MV-4-11 (cell line): ENCODE measurements around the gene NCL.
"Not testable (repeated sequence)": the region's sequence is repeated elsewhere in the genome, so short reads cannot be mapped to it uniquely, and the experiment has no call there.

Source experiments
- DNase-seq: peaks from one replicate; lab custom pipeline; 2025; lab: John Stamatoyannopoulos, UW

NCL gene

GRCh38 chr2:231405601-231406367 lies 58.5 kb downstream of the NCL start:
- DNase-seq, result not testable (repeated sequence)

GRCh38 chr2:231404183-231404578 lies 60.1 kb downstream of the NCL start:
- DNase-seq, result not testable (repeated sequence)
